ENCODE data around the gene STXBP5. TPM values are rescaled to one million over a fixed set of nuclear protein-coding genes. Genes with fewer than 3 reads are reported as not detected.

STXBP5 gene
- total RNA-seq, 1 experiment from 2014 or later, result 14.1 TPM

- in situ Hi-C loops (cut with HindIII; ENCODE audit: low sequenced_read_pairs), result no loop called here
- DNase-seq (ENCODE audit: low spot score), result no peak
These were observed 70.6 kb downstream of the STXBP5 start for GRCh38 chr6:147274776-147275175.

GRCh38 chr6:147278891-147279290 is 74.7 kb downstream of the STXBP5 start:
- in situ Hi-C loops (cut with HindIII; ENCODE audit: low sequenced_read_pairs), result no loop called here
- no peak for DNase-seq (ENCODE audit: low spot score)

- in situ Hi-C loops (cut with HindIII; ENCODE audit: low sequenced_read_pairs), result no loop called here
- DNase-seq (ENCODE audit: low spot score), result no peak
These were observed 75.2 kb downstream of the STXBP5 start for GRCh38 chr6:147279427-147279826.

GRCh38 chr6:147281895-147282565 is 77.8 kb downstream of the STXBP5 start:
- DNase-seq (ENCODE audit: low spot score), result no peak
- in situ Hi-C loops (cut with HindIII; ENCODE audit: low sequenced_read_pairs), result no loop called here

GRCh38 chr6:147282566-147282959 is 78.3 kb downstream of the STXBP5 start:
- in situ Hi-C loops (cut with HindIII; ENCODE audit: low sequenced_read_pairs), result no loop called here
- no peak for DNase-seq (ENCODE audit: low spot score)

GRCh38 chr6:147283460-147283859 is 79.2 kb downstream of the STXBP5 start:
- no peak for DNase-seq (ENCODE audit: low spot score)
- in situ Hi-C loops (cut with HindIII; ENCODE audit: low sequenced_read_pairs), result no loop called here

GRCh38 chr6:147285087-147285855 is 81.1 kb downstream of the STXBP5 start:
- DNase-seq (ENCODE audit: low spot score), result peak; percentile 77
- in situ Hi-C loops (cut with HindIII; ENCODE audit: low sequenced_read_pairs), result no loop called here

GRCh38 chr6:147287869-147288271 is 83.7 kb downstream of the STXBP5 start:
- no peak for DNase-seq (ENCODE audit: low spot score)
- in situ Hi-C loops (cut with HindIII; ENCODE audit: low sequenced_read_pairs), result no loop called here

GRCh38 chr6:147297124-147297523 is 92.9 kb downstream of the STXBP5 start:
- DNase-seq (ENCODE audit: low spot score), result no peak
- in situ Hi-C loops (cut with HindIII; ENCODE audit: low sequenced_read_pairs), result no loop called here

- in situ Hi-C loops (cut with HindIII; ENCODE audit: low sequenced_read_pairs), result no loop called here
These were observed 93.6 kb downstream of the STXBP5 start for GRCh38 chr6:147297663-147298316.

GRCh38 chr6:147298461-147298860 is 94.2 kb downstream of the STXBP5 start:
- no peak for DNase-seq (ENCODE audit: low spot score)
- in situ Hi-C loops (cut with HindIII; ENCODE audit: low sequenced_read_pairs), result no loop called here

More at GRCh38 chr6:147297663-147298316, 93.6 kb downstream of the STXBP5 start:
- no peak for DNase-seq (ENCODE audit: low spot score)

- in situ Hi-C loops (cut with HindIII; ENCODE audit: low sequenced_read_pairs), result no loop called here
- no peak for DNase-seq (ENCODE audit: low spot score)
These were observed 94.8 kb downstream of the STXBP5 start for GRCh38 chr6:147299035-147299434.

GRCh38 chr6:147301070-147301469 is 96.9 kb downstream of the STXBP5 start:
- in situ Hi-C loops (cut with HindIII; ENCODE audit: low sequenced_read_pairs), result no loop called here
- no peak for DNase-seq (ENCODE audit: low spot score)

GRCh38 chr6:147304016-147304415 is 99.8 kb downstream of the STXBP5 start:
- in situ Hi-C loops (cut with HindIII; ENCODE audit: low sequenced_read_pairs), result no loop called here
- no peak for DNase-seq (ENCODE audit: low spot score)

- DNase-seq (ENCODE audit: low spot score), result no peak
- in situ Hi-C loops (cut with HindIII; ENCODE audit: low sequenced_read_pairs), result no loop called here
These were observed 106.3 kb downstream of the STXBP5 start for GRCh38 chr6:147310521-147310920.

- in situ Hi-C loops (cut with HindIII; ENCODE audit: low sequenced_read_pairs), result no loop called here
These were observed 107.0 kb downstream of the STXBP5 start for GRCh38 chr6:147311218-147311617.

GRCh38 chr6:147321260-147321659 is 117.0 kb downstream of the STXBP5 start:
- in situ Hi-C loops (cut with HindIII; ENCODE audit: low sequenced_read_pairs), result no loop called here
- no peak for DNase-seq (ENCODE audit: low spot score)

More at GRCh38 chr6:147311218-147311617, 107.0 kb downstream of the STXBP5 start:
- DNase-seq (ENCODE audit: low spot score), result no peak

GRCh38 chr6:147322299-147323162 is 118.3 kb downstream of the STXBP5 start:
- no peak for DNase-seq (ENCODE audit: low spot score)
- in situ Hi-C loops (cut with HindIII; ENCODE audit: low sequenced_read_pairs), result no loop called here

GRCh38 chr6:147325557-147325956 is 121.3 kb downstream of the STXBP5 start:
- DNase-seq (ENCODE audit: low spot score), result no peak
- in situ Hi-C loops (cut with HindIII; ENCODE audit: low sequenced_read_pairs), result no loop called here

All from G401 (cell line).